Muscle layer of colon (tissue), 2 donors: ENCODE data around the gene ALG14.
A peak's percentile ranks its signal among the peaks of the same experiment; 100 is the strongest.

ENCODE experiments used
- H3K27ac ChIP-seq: one replicate; pipeline ENCODE4 v1.7.0; 2013; ENCODE audit warnings: low read depth, mild to moderate bottlenecking, low read length, moderate library complexity
- H3K27me3 ChIP-seq, 2 donors: one replicate each; pipeline ENCODE4 v1.7.0; 2013; ENCODE audit warnings: low read length in 2 of 2, mild to moderate bottlenecking in 2 of 2; ENCODE audit not compliant: insufficient read depth in 2 of 2, control insufficient read depth in 1 of 2
- H3K36me3 ChIP-seq: one replicate; pipeline ENCODE4 v1.7.0; 2013; ENCODE audit warnings: mild to moderate bottlenecking, low read length; ENCODE audit not compliant: insufficient read depth
- H3K4me1 ChIP-seq: one replicate; pipeline ENCODE4 v1.7.0; 2013; ENCODE audit warnings: mild to moderate bottlenecking, low read length; ENCODE audit not compliant: insufficient read depth
- H3K4me3 ChIP-seq, 2 donors: one replicate each; pipeline ENCODE4 v1.7.0; 2013; ENCODE audit warnings: low read length in 2 of 2, low read depth in 1 of 2, mild to moderate bottlenecking in 1 of 2, moderate library complexity in 1 of 2
- H3K9ac ChIP-seq: one replicate; pipeline ENCODE4 v1.7.0; 2013; ENCODE audit warnings: low read length
- H3K9me3 ChIP-seq: one replicate; pipeline ENCODE4 v1.7.0; 2013; ENCODE audit warnings: mild to moderate bottlenecking, low read length
- donor health status: abdominal sarcoma.
- donor health status: Adenocarcinoma of cecum.

The ALG14 gene

GRCh38 chr1:94961582-94961981 lies 111.2 kb downstream of the ALG14 start:
- no peaks in the 10 kb centered on the region for H3K36me3 ChIP-seq
- no peak overlapping the region for H3K27ac ChIP-seq
- H3K27me3 ChIP-seq: no peaks in the 10 kb centered on the region
- no peak overlapping the region for H3K9ac ChIP-seq
- H3K9me3 ChIP-seq: no peaks in the 10 kb centered on the region
- no peaks in the 10 kb centered on the region for H3K4me1 ChIP-seq
- no peak overlapping the region for H3K4me3 ChIP-seq

GRCh38 chr1:94958081-94958480 lies 114.7 kb downstream of the ALG14 start:
- H3K4me1 ChIP-seq: peaks cover 25% of the 10 kb centered on the region
- no peaks in the 10 kb centered on the region for H3K36me3 ChIP-seq
- no peak overlapping the region for H3K4me3 ChIP-seq
- no peak overlapping the region for H3K9ac ChIP-seq
- no peak overlapping the region for H3K27ac ChIP-seq
- H3K9me3 ChIP-seq: no peaks in the 10 kb centered on the region
- no peaks in the 10 kb centered on the region for H3K27me3 ChIP-seq

GRCh38 chr1:94955767-94956632 lies 116.8 kb downstream of the ALG14 start:
- H3K4me3 ChIP-seq: no peak overlapping the region
- peaks cover 25% of the 10 kb centered on the region for H3K4me1 ChIP-seq
- no peak overlapping the region for H3K9ac ChIP-seq
- H3K27ac ChIP-seq: peak overlapping the region; percentile 46
- H3K9me3 ChIP-seq: no peaks in the 10 kb centered on the region
- H3K36me3 ChIP-seq: no peaks in the 10 kb centered on the region
- H3K27me3 ChIP-seq: no peaks in the 10 kb centered on the region

- H3K4me3 ChIP-seq: no peak overlapping the region
- H3K9ac ChIP-seq: no peak overlapping the region
- no peak overlapping the region for H3K27ac ChIP-seq
- H3K27me3 ChIP-seq: no peaks in the 10 kb centered on the region
- H3K36me3 ChIP-seq: no peaks in the 10 kb centered on the region
- peaks cover 25% of the 10 kb centered on the region for H3K4me1 ChIP-seq
- no peaks in the 10 kb centered on the region for H3K9me3 ChIP-seq
These were observed 118.2 kb downstream of the ALG14 start for GRCh38 chr1:94954263-94955220.

- Histone ChIP-seq H3K9ac (no peak overlapping the region), H3K36me3 (no peaks in the 10 kb centered on the region), H3K9me3 (no peaks in the 10 kb centered on the region), H3K4me1 (peaks cover 25% of the 10 kb centered on the region), H3K27me3 (no peaks in the 10 kb centered on the region), H3K27ac (no peak overlapping the region), H3K4me3 (no peak overlapping the region)
These were observed 119.0 kb downstream of the ALG14 start for GRCh38 chr1:94953746-94954145.

GRCh38 chr1:94953107-94953506 lies 119.6 kb downstream of the ALG14 start:
- Histone ChIP-seq H3K9me3 (no peaks in the 10 kb centered on the region), H3K4me1 (peaks cover 25% of the 10 kb centered on the region), H3K9ac (no peak overlapping the region)

GRCh38 chr1:94952539-94952938 lies 120.2 kb downstream of the ALG14 start:
- H3K36me3 ChIP-seq: no peaks in the 10 kb centered on the region
- H3K9me3 ChIP-seq: no peaks in the 10 kb centered on the region
- no peak overlapping the region for H3K9ac ChIP-seq
- H3K4me1 ChIP-seq: peaks cover 26% of the 10 kb centered on the region
- H3K27ac ChIP-seq: no peak overlapping the region
- H3K4me3 ChIP-seq: no peak overlapping the region
- H3K27me3 ChIP-seq: no peaks in the 10 kb centered on the region

More at GRCh38 chr1:94953107-94953506, 119.6 kb downstream of the ALG14 start:
- H3K36me3 ChIP-seq: no peaks in the 10 kb centered on the region
- H3K27ac ChIP-seq: no peak overlapping the region
- H3K27me3 ChIP-seq: no peaks in the 10 kb centered on the region
- no peak overlapping the region for H3K4me3 ChIP-seq

GRCh38 chr1:94951509-94952208 lies 121.1 kb downstream of the ALG14 start:
- Histone ChIP-seq H3K27ac (no peak overlapping the region), H3K27me3 (no peaks in the 10 kb centered on the region), H3K36me3 (no peaks in the 10 kb centered on the region), H3K9me3 (no peaks in the 10 kb centered on the region), H3K4me1 (peaks cover 31% of the 10 kb centered on the region), H3K9ac (no peak overlapping the region), H3K4me3 (no peak overlapping the region)

GRCh38 chr1:94951046-94951445 lies 121.7 kb downstream of the ALG14 start:
- no peak overlapping the region for H3K9ac ChIP-seq
- no peaks in the 10 kb centered on the region for H3K36me3 ChIP-seq
- H3K27me3 ChIP-seq: no peaks in the 10 kb centered on the region
- H3K9me3 ChIP-seq: no peaks in the 10 kb centered on the region
- H3K27ac ChIP-seq: no peak overlapping the region
- H3K4me3 ChIP-seq: no peak overlapping the region
- peaks cover 29% of the 10 kb centered on the region for H3K4me1 ChIP-seq

- H3K27ac ChIP-seq: no peak overlapping the region
- no peaks in the 10 kb centered on the region for H3K36me3 ChIP-seq
- no peaks in the 10 kb centered on the region for H3K27me3 ChIP-seq
- no peaks in the 10 kb centered on the region for H3K9me3 ChIP-seq
- H3K4me1 ChIP-seq: peaks cover 20% of the 10 kb centered on the region
- H3K4me3 ChIP-seq: no peak overlapping the region
- H3K9ac ChIP-seq: no peak overlapping the region
These were observed 122.8 kb downstream of the ALG14 start for GRCh38 chr1:94949681-94950661.
